Measurements from ENCODE around the gene ID2.

The ID2 gene, protein sequence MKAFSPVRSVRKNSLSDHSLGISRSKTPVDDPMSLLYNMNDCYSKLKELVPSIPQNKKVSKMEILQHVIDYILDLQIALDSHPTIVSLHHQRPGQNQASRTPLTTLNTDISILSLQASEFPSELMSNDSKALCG

DNA sequence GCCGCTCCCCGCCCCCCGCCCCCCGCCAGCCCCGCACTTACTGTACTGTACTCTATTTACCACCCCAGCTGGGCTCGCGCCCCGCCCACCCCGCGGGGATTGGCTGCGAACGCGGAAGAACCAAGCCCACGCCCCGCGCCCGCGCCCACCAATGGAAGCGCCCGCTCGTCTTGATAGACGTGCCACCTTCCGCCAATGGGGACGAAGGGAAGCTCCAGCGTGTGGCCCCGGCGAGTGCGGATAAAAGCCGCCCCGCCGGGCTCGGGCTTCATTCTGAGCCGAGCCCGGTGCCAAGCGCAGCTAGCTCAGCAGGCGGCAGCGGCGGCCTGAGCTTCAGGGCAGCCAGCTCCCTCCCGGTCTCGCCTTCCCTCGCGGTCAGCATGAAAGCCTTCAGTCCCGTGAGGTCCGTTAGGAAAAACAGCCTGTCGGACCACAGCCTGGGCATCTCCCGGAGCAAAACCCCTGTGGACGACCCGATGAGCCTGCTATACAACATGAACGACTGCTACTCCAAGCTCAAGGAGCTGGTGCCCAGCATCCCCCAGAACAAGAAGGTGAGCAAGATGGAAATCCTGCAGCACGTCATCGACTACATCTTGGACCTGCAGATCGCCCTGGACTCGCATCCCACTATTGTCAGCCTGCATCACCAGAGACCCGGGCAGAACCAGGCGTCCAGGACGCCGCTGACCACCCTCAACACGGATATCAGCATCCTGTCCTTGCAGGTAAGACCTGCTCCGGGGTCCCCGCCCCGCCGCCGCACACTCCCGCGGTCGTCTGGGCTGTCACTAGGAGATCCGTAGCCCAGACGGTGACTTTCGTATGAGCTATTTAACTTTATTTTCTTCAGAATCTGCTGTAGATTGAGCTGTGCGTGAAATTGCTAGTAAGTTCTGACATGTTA, at the start of gene ID2:
ID2 (plus strand) TSS at position 271 of the 907 bp plus-strand sequence; CDS start at position 381, 110 bp downstream.
- peak; percentile 93 to 98 (median 97) for DNase-seq

DNA sequence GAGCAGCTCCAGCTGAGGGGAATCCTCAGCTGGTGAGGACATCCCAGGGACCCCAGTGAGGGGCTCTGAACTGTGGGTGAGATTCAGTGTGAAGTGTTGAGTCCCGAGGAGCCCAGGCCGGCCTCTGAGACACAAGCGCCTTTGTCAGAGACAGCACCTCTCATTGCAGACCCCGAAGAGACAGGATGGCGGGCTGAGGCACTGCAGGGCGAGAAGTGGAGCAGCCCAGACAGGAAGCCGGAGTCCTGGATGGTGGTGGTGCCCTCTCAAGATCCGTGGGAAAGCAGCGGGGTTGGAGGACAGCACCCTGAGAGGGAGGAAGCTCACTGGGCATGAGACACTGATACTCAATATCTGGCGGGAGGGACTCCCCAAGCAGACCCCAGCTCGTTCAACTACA, 49.1 kb upstream of the ID2 start:
- no peak for DNase-seq

DNA sequence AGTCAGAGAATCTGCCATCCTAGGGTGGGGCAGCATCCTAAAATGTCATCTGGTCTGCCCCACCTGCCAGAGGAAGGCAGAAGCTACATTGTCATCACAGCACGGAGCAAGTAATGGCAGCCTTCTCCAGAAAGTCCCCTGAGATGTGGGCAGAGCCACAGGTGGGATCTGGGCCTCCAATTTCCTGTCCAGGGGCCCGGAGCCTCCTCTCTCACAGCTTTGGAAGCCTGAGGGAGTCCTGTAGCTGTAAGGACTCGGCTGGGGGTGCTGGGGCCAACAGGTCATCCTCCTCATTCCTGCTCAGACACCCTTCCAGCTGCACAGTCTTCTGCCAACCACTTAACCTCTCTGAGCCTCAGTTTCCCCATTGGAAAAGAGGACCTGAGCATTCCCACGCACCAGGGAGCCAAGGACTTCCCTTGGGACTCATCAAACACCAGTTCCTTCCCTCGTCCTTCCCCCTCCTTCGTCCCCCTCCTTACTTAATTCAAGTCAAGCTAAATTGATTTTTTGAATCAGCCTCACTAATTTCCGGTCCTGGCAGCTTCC, 48.6 kb upstream of the ID2 start:
- no peak for DNase-seq

DNA sequence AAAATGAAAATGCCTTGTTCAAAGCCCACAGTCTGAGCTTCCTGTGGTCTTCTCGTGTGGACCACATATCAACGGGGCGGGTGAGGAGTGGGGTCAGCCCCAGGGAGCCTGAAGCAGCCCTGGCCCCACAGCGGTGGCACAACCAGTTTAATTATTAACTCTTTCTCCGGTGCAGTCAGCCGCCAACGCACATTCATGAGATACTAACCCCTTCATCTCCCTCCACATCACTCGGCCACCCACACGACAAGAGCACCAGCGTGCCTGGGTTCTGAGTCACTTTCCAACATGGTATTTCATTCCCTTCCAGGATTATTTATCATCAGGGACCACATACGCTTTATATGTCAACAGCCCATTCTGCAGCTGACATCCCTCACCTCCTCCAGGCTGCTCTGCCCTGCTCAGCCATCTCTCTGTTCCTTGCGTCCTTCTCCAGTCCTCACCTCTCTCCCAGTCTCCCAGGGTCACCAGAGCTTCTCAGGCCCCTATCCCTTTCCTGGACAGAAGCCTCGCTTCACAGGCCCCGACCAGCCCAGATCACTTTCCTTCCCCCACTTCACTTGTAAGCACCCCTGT, 48.0 kb upstream of the ID2 start:
- DNase-seq = no peak

- no peak for DNase-seq
Observed at GRCh38 chr2:8634466-8635172, 47.2 kb upstream of the ID2 start.

DNA sequence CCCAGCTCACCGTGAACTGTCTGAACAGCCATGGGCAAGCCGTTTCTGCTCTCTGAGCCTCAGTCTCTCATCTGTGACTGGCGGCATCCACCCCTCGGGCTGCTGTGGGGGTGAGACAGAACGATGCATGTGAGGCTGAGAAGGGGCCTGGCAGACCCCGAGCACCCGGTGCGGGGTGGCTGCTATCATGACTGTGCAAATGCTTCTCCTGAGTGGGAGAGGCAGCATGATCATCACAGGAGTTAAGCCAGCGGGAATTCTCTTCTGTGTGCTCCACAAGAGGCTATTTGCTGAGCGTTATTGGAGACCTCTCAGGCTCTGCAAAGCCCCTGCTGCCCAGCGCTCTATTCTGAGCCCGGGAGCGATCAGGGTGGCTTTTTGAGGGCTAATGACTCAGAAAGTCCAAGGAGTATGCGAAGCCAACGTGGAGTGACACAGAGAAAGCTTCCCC, 45.8 kb upstream of the ID2 start:
- no peak for DNase-seq

DNA sequence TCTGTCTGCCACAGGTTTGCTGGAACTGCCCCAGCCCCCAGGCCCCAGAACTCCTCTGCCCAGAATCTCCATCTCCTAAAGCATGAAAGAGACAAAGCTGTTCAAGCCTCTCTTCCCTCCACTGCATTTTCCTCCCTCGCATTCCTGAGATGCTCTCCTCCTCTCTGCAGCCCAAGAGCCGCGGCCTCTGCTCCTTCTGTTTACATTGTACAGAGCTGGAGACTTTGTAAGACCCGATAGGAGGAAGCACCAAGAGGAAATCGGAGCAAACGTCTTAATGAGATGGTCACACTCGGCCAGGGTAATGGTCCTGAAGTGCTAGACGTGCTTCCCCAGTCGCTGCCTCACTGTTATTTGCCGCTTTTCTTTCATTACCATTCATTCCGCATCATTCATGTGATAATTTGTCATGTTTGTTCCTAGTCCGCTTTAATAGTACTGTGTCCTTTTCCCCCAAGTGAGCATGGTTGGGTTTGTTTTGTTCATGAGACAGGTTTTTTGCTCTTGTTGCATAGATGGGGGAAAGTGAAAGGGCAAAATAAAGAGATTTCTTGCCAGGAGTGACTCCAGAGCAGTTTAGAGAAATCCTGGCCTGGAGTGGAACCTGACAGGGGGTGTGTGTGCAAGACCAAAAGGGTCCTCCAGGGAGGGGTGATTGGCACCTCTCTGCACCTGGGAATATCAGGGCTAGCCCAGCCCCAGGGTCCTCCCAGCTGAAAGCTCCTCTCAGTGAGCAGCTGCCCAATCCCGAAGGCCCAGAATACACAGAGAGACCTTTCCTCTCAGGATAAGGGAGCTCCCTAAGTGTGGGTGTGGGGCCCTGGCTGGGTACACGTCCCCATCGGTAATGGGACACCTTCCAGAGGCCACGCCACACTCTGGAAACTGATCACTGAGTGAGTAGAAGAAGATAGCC, 44.9 kb upstream of the ID2 start:
- DNase-seq = no peak

DNA sequence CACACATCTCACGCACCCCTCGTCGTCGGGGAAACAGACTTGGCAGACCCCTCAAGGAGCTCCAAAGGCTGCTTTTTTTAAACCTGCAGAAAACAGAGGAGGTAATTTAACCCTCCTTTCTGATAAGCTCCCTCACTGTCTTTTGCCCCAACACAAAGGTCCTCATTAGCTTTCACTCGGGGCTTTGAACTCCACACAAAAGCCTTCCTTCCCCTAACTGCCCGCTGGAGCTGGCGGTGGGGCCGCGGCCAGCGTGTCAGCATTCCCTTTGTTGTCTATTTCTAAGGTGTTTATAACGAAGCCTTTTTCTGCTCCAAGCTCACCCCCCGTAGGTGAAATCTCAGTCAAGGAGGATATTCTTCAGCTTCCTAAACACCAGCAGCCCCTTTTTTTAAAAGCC, 43.5 kb upstream of the ID2 start:
- no peak for DNase-seq

GRCh38 chr2:8639122-8639635, 42.7 kb upstream of the ID2 start:
- DNase-seq = no peak

- no peak for DNase-seq
Observed at GRCh38 chr2:8640498-8640897, 41.4 kb upstream of the ID2 start.

DNA sequence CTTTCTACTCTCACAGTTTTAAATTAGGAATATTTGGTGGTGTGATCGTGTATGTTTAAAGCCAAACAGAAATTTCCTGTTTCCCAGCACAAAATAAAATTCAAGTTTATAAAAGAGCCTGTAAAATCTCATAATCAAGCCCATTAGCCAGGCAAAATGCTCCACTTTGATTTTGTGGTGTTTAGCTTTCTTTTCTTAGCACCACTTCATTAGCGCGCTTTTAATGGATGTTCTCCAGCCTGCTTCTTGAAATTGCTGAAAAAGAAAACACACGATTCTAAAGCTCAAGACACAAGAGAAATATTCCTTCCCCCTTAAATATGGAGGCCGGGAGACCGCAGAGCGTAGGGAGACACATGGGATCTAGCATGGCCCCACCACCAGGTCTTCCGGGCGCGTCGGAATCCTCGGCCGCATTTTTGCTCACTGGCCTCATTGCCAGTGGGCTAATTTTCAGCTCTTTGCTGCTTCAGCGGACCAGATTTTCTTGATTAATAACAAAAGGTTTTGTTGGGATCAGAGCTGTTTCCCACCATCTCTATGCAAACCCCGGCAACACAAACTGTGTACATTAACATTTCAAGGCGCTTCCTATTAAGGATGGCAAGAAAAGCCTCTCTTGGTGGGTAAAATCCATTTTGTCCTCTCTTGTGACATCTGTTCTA, 40.4 kb upstream of the ID2 start:
- no peak for DNase-seq

DNA sequence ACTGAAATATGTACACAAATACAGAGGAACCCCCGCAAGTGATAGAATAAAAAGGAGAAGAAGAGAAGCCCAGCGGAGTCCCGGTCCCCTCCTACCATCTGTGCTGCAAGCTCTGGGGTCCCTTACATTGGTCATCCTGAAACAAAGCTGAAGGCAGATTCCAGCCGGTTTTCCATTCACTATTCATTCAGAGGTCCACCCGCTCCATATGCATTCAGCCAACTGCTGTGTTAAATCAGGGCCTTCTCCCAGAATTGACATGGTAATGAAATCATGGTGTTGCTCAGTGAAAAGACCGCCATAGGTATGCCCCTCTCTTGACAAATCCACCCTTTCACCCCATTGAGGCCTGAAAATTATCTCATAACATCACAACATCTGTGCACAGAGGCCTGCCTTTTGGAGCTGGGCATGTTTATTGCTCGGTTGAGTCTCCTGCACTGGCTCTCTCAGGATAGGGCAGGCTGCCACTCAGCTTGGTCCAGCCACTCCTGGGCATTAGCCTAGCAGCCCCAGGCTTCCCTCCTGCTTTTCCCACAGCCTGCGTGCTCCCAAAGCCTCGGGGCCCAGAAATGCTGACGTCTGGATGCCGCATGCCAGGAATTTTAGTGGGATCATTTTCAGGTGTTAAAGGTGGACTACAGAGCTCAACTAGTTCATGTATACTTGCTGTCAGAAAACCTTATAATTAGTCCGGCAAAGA, 39.3 kb upstream of the ID2 start:
- DNase-seq = no peak

DNA sequence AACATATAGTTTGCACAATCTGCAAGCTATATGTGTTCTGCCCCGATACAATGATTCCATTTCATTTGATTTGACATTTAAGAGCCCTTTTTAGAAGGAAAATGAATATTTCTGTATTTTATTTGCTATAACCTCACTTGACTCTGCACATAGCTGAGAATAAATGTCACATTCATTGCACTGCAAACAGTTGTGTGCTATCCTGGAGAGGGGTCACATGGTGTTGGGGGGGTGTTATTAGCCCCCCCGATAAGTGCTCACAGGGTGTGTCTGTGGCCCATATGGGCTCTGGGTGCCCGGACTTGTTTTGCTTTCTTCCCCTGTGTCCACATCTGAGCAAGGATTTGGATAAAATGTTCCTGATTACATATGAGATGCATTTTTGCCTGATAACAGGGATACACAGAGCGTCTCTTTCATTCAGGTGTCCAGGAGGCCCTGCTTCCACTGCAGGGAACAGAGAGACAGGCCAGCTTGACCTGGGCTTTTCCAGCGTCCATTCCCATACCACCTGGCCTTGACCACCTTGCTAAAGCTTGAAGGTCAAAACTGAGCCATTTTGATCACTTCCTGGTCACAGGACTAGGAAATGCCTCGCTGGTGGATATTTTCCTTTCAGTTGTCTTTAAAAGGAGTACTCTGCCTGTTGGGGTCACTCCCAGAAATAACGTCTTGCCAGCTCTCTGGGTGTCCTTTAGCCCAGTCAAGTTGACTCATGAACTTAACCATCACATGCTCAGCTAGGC, 38.4 kb upstream of the ID2 start:
- DNase-seq = no peak

GRCh38 chr2:8643996-8644356, 37.9 kb upstream of the ID2 start:
- DNase-seq = no peak

GRCh38 chr2:8644605-8645175, 37.2 kb upstream of the ID2 start:
- DNase-seq = no peak

DNA sequence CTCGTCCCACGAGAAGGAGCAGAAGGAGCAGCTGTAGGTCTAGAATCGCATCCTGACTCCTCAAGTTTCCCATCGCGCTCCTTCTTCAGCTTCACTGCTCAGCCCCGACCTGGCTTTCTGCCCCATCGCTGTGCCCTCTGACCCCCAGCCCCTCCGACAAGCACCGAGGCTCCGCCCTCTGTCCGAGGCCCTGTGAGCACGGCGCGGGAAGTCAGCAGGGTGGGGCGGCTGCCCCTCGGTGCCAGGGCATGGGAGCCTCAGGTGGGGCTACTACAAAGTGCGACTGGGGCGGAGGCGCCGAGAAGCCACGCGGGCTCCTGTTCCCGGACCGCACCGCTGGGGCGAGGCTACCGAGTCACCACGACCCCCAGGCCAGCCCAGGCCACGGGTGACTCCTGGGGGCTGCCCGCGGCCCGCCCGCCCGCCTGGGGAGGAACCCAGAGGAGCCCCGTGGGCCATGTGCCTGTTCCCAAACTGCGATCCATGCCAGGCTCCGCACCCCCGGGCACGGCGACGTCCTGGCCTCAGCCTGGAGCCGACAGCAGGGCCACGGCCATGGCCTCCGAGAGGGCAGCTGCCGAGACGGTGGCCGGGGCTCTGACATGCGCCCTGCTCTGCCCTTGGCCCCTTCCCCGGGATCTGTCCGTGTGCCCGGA, 36.6 kb upstream of the ID2 start:
- DNase-seq = no peak

GRCh38 chr2:8646731-8647461, 35.0 kb upstream of the ID2 start:
- no peak for DNase-seq

GRCh38 chr2:8647462-8647857, 34.4 kb upstream of the ID2 start:
- no peak for DNase-seq

Data from stimulated activated naive CD4-positive, alpha-beta T cell (primary cell).